CD14-positive monocyte (primary cell): ENCODE measurements around the gene TSPAN15. TPM values are rescaled to one million over a fixed set of nuclear protein-coding genes. Genes with fewer than 3 reads are reported as not detected.

Source experiments
- DNase-seq, 3 donors: peaks; one replicate each; pipeline ENCODE4 v3.0.0-alpha.2; 2011 to 2022
- H2AFZ ChIP-seq: 2 replicates; pipeline ENCODE4 v1.6.0; 2012; ENCODE audit warnings: mild to moderate bottlenecking, low read depth, low read length, inconsistent platforms; ENCODE audit not compliant: insufficient read depth, poor library complexity, severe bottlenecking
- H3K27ac ChIP-seq, 2 donors: 1 replicate in 1 of 2; 2 replicates in 1 of 2; pipeline ENCODE4 v1.5.1; 2012 to 2013; ENCODE audit warnings: low read length in 2 of 2, control low read depth in 1 of 2, inconsistent platforms in 1 of 2, low read depth in 1 of 2, mild to moderate bottlenecking in 1 of 2
- H3K27me3 ChIP-seq, 2 donors: one replicate each; pipeline versions ENCODE4 v1.6.0 to v1.6.1; 2011 to 2013; ENCODE audit warnings: low read length in 2 of 2; ENCODE audit not compliant: control insufficient read depth in 2 of 2, insufficient read depth in 2 of 2
- H3K36me3 ChIP-seq, 2 donors: replicated peaks in 1 of 2; 1 replicate in 1 of 2; 2 replicates in 1 of 2; pipeline versions ENCODE4 v1.5.1 to v1.6.1; 2012 to 2013; ENCODE audit warnings: low read length in 2 of 2, control low read depth in 1 of 2, inconsistent platforms in 1 of 2, mild to moderate bottlenecking in 1 of 2; ENCODE audit not compliant: insufficient read depth in 2 of 2, control insufficient read depth in 1 of 2
- H3K4me1 ChIP-seq, 2 donors: 1 replicate in 1 of 2; 2 replicates in 1 of 2; pipeline versions ENCODE4 v1.5.1 to v1.6.1; 2012 to 2013; ENCODE audit warnings: low read length in 2 of 2, control low read depth in 1 of 2, inconsistent platforms in 1 of 2, mild to moderate bottlenecking in 1 of 2, moderate library complexity in 1 of 2; ENCODE audit not compliant: insufficient read depth in 2 of 2, control insufficient read depth in 1 of 2
- H3K4me2 ChIP-seq: replicated peaks from 2 replicates; pipeline ENCODE3; 2012; ENCODE audit warnings: low read length, moderate library complexity, mild to moderate bottlenecking; ENCODE audit not compliant: poor library complexity, severe bottlenecking; ENCODE audit errors: extremely low read depth
- H3K4me3 ChIP-seq, 3 experiments: fragments of 200-600 bp in 1 of 3; sonication (generic) in 1 of 3; replicated peaks in 1 of 3; 1 replicate in 2 of 3; 2 replicates in 1 of 3; pipeline ENCODE4 v1.5.1; 2011 to 2013; ENCODE audit warnings: low read length in 3 of 3, mild to moderate bottlenecking in 3 of 3, control low read depth in 2 of 3, low read depth in 2 of 3, inconsistent platforms in 1 of 3, moderate library complexity in 1 of 3
- H3K79me2 ChIP-seq: 2 replicates; pipeline ENCODE4 v1.6.0; 2012; ENCODE audit warnings: mild to moderate bottlenecking, control low read depth, inconsistent platforms, low read length, moderate library complexity; ENCODE audit not compliant: insufficient read depth
- H3K9ac ChIP-seq: 2 replicates; pipeline ENCODE4 v1.6.0; 2017; ENCODE audit warnings: low read length, mild to moderate bottlenecking; ENCODE audit not compliant: insufficient read depth, poor library complexity, severe bottlenecking
- H3K9me3 ChIP-seq, 2 donors: replicated peaks in 1 of 2; 1 replicate in 1 of 2; 2 replicates in 1 of 2; pipeline versions ENCODE4 v1.5.1 to v1.6.1; 2012 to 2013; ENCODE audit warnings: low read length in 2 of 2, control low read depth in 1 of 2; ENCODE audit not compliant: control insufficient read depth in 1 of 2, insufficient read depth in 1 of 2
- H4K20me1 ChIP-seq: 2 replicates; pipeline ENCODE4 v1.6.0; 2012; ENCODE audit warnings: mild to moderate bottlenecking, low read length, control low read depth, moderate library complexity; ENCODE audit not compliant: insufficient read depth
- H3K27ac Mint-ChIP-seq, 7 donors: one replicate each; pipeline ENCODE4 v1.8.0; 2020; ENCODE audit warnings: mild to moderate bottlenecking in 7 of 7, mixed read lengths in 7 of 7, moderate library complexity in 6 of 7, inconsistent platforms in 2 of 7
- H3K27me3 Mint-ChIP-seq, 3 donors: one replicate each; pipeline ENCODE4 v1.8.0; 2021 to 2022; ENCODE audit warnings: low read depth in 3 of 3, mild to moderate bottlenecking in 3 of 3, mixed read lengths in 3 of 3, moderate library complexity in 3 of 3, inconsistent platforms in 1 of 3
- H3K36me3 Mint-ChIP-seq, 2 donors: one replicate each; pipeline ENCODE4 v1.8.0; 2020; ENCODE audit warnings: mixed read lengths in 2 of 2, inconsistent platforms in 1 of 2, mild to moderate bottlenecking in 1 of 2
- H3K4me1 Mint-ChIP-seq: one replicate; pipeline ENCODE4 v1.8.0; 2020; ENCODE audit warnings: mild to moderate bottlenecking, mixed read lengths
- H3K4me3 Mint-ChIP-seq, 2 donors: one replicate each; pipeline ENCODE4 v1.8.0; 2020; ENCODE audit warnings: mild to moderate bottlenecking in 2 of 2, mixed read lengths in 2 of 2, moderate library complexity in 1 of 2
- H3K9me3 Mint-ChIP-seq, 7 donors: one replicate each; pipeline ENCODE4 v1.8.0; 2020 to 2022; ENCODE audit warnings: mixed read lengths in 7 of 7, mild to moderate bottlenecking in 6 of 7, moderate library complexity in 6 of 7, inconsistent platforms in 2 of 7
- WGBS: methylation state at CpG from one replicate; pipeline ENCODE4 v1.1.5; 2013; ENCODE audit warnings: missing lambda C conversion rate; ENCODE audit not compliant: insufficient coverage; 5-methylcytosine and 5-hydroxymethylcytosine counted together
- intact Hi-C, 2 donors: fragments of 100-400 bp; cut with micrococcal nuclease; formaldehyde crosslinking; loops; one replicate each; pipeline versions ENCODE4 v1.15.0 to v1.15.1; 2023
- polyA plus RNA-seq, 3 donors: library from polyadenylated mRNA; depleted of rRNA in 1 of 3; unstranded in 2 of 3; stranded (reverse) in 1 of 3; fragments of 300-500 nt in 2 of 3; fragments of >200 nt in 1 of 3; fragmentation: Illumina TruSeq in 2 of 3; gene quantifications; 1 replicate in 2 of 3; 2 replicates in 1 of 3; pipeline ENCODE4 v1.2.3, GENCODE V29; 2012 to 2021
- TF ChIP-seq, protein P1 (sequence below): fragments of 200-600 bp; IDR thresholded peaks from one replicate; pipeline ENCODE4 v1.8.0; 2022; ENCODE audit warnings: antibody characterized with exemption, mild to moderate bottlenecking

TSPAN15 gene
- polyA plus RNA-seq, 3 donors = 0.22 to 0.39 TPM; not detected in 1

DNA sequence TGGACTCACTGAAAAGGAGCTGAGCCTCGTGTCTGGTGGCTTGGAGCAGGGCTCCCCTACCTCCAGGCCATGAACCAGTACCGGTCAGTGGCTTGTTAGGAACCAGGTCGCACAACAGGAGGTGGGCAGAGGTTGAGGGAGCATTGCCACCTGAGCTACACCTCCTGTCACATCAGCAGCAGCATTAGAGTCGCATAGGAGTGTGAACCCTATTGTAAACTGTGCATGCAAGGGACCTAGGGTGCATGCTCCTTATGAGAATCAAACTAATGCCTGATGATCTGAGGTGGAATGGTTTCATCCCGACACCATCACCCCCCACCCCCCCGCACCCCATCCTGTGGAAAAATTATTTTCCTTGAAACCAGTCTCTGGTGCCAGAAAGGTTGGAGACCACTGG is 50.4 kb downstream of the TSPAN15 start:
- H3K4me3 Mint-ChIP-seq = no peak overlapping the region
- no peak overlapping the region for H3K4me2 ChIP-seq
- peaks cover 0 to 9% (median 5%) of the 10 kb centered on the region in 3 donors for H3K27me3 Mint-ChIP-seq
- no peaks in the 10 kb centered on the region for H3K27me3 ChIP-seq
- H3K27ac ChIP-seq = no peak overlapping the region
- H3K9ac ChIP-seq = no peak overlapping the region
- peaks cover 0 to 2% (median 0%) of the 10 kb centered on the region in 7 donors for H3K9me3 Mint-ChIP-seq
- TF ChIP-seq, protein P1, sequence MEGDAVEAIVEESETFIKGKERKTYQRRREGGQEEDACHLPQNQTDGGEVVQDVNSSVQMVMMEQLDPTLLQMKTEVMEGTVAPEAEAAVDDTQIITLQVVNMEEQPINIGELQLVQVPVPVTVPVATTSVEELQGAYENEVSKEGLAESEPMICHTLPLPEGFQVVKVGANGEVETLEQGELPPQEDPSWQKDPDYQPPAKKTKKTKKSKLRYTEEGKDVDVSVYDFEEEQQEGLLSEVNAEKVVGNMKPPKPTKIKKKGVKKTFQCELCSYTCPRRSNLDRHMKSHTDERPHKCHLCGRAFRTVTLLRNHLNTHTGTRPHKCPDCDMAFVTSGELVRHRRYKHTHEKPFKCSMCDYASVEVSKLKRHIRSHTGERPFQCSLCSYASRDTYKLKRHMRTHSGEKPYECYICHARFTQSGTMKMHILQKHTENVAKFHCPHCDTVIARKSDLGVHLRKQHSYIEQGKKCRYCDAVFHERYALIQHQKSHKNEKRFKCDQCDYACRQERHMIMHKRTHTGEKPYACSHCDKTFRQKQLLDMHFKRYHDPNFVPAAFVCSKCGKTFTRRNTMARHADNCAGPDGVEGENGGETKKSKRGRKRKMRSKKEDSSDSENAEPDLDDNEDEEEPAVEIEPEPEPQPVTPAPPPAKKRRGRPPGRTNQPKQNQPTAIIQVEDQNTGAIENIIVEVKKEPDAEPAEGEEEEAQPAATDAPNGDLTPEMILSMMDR = no peak
- DNase-seq = no peak
- H3K79me2 ChIP-seq = no peaks in the 10 kb centered on the region
- no peaks in the 10 kb centered on the region for H3K36me3 Mint-ChIP-seq
- H3K4me1 ChIP-seq = no peaks in the 10 kb centered on the region
- H3K4me3 ChIP-seq = no peak overlapping the region
- H3K4me1 Mint-ChIP-seq = no peaks in the 10 kb centered on the region
- H3K36me3 ChIP-seq = no peaks in the 10 kb centered on the region
- H3K9me3 ChIP-seq = no peaks in the 10 kb centered on the region
- no peak overlapping the region for H3K27ac Mint-ChIP-seq
- WGBS = 92% methylated on average over 2 of the region's 6 CpGs
- H4K20me1 ChIP-seq = no peaks in the 10 kb centered on the region
- intact Hi-C loops = loop anchor here in 1 of 2 donors (5.0 kb wide), 1 partner anchor 84 kb away; the partner anchor contains the start of gene TACR2
- H2AFZ ChIP-seq = no peak overlapping the region

DNA sequence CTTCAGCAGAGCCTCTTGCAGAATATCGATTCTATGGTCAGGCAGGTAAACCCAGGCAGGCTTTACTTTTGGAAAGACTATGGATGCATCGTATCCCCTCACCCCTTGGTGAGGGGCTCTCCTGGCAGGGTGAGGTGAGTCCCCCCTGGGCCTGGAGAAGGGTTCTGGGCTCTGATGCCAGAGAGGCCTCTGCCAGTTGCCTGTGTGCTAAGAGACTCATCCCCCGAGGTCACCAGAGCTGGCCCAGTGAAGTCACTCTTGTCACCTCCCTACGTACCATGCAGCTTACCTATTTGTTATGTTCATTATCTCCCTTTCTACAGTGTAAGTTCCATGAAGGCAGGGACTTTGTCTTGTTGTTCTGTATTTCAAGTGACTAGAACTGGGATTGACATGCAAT is 51.3 kb downstream of the TSPAN15 start:
- WGBS = 90% methylated on average over 2 of the region's 4 CpGs
- Histone ChIP-seq H3K9ac (no peak overlapping the region), H3K4me3 (no peak overlapping the region), H3K27me3 (no peaks in the 10 kb centered on the region), H3K9me3 (no peaks in the 10 kb centered on the region), H2AFZ (no peak overlapping the region), H3K36me3 (no peaks in the 10 kb centered on the region), H4K20me1 (no peaks in the 10 kb centered on the region), H3K4me1 (peaks cover 0 to 2% of the 10 kb centered on the region in 2 donors), H3K27ac (no peak overlapping the region), H3K4me2 (no peak overlapping the region), H3K79me2 (no peaks in the 10 kb centered on the region)
- H3K4me1 Mint-ChIP-seq = peaks cover 2% of the 10 kb centered on the region
- no peaks in the 10 kb centered on the region for H3K36me3 Mint-ChIP-seq
- intact Hi-C loops = loop anchor here in 1 of 2 donors (5.0 kb wide), 1 partner anchor 85 kb away; the partner anchor contains the start of gene TACR2
- no peaks in the 10 kb centered on the region for H3K9me3 Mint-ChIP-seq
- TF ChIP-seq, protein P1 = no peak
- H3K27me3 Mint-ChIP-seq = peaks cover 0 to 7% (median 3%) of the 10 kb centered on the region in 3 donors
- DNase-seq = no peak
- no peak overlapping the region for H3K4me3 Mint-ChIP-seq
- H3K27ac Mint-ChIP-seq = no peak overlapping the region
